Calu3 (cell line): ENCODE measurements around the gene RIPPLY1. TPM values are rescaled to one million over a fixed set of nuclear protein-coding genes. Genes with fewer than 3 reads are reported as not detected.
A peak's percentile ranks its signal among the peaks of the same experiment; 100 is the strongest.

Source experiments
- BruUV-seq: library from RNA; stranded (reverse); fragments of 400-500 nt; replicated peaks from 2 replicates; lab custom pipeline; 2021; lab: Mats Ljungman, UMichigan
- CTCF ChIA-PET: fragments of 300-600 bp; sonication (Branson Sonifier 250); formaldehyde crosslinking; loops from one replicate; lab custom pipeline; 2022; ENCODE audit warnings: antibody characterized with exemption; lab: Charles Lee
- DNase-seq: peaks from one replicate; pipeline ENCODE4 v3.0.0; 2022
- H3K27ac Mint-ChIP-seq: one replicate; pipeline ENCODE4 v1.8.0; 2022; ENCODE audit warnings: mixed read lengths; ENCODE audit not compliant: unreplicated experiment
- H3K27me3 Mint-ChIP-seq: one replicate; pipeline ENCODE4 v1.8.0; 2022; ENCODE audit warnings: mixed read lengths; ENCODE audit not compliant: unreplicated experiment
- H3K36me3 Mint-ChIP-seq: one replicate; pipeline ENCODE4 v1.8.0; 2022; ENCODE audit warnings: mild to moderate bottlenecking, moderate library complexity, mixed read lengths; ENCODE audit not compliant: insufficient read depth, unreplicated experiment
- H3K4me1 Mint-ChIP-seq: one replicate; pipeline ENCODE4 v1.8.0; 2022; ENCODE audit warnings: mild to moderate bottlenecking, low read depth, mixed read lengths; ENCODE audit not compliant: unreplicated experiment
- H3K4me3 Mint-ChIP-seq: one replicate; pipeline ENCODE4 v1.8.0; 2022; ENCODE audit warnings: mild to moderate bottlenecking, low read depth, moderate library complexity, mixed read lengths; ENCODE audit not compliant: unreplicated experiment
- H3K9me3 Mint-ChIP-seq: one replicate; pipeline ENCODE4 v1.8.0; 2022; ENCODE audit warnings: low read depth, mixed read lengths; ENCODE audit not compliant: unreplicated experiment
- intact Hi-C: fragments of 100-400 bp; cut with micrococcal nuclease; formaldehyde crosslinking; loops from one replicate; pipeline ENCODE4 v1.10.0; 2022; ENCODE audit not compliant: unreplicated experiment
- total RNA-seq: library from RNA; stranded (reverse); gene quantifications from 2 replicates; pipeline ENCODE4 v1.2.3, GENCODE V29; 2022
- TF ChIP-seq, protein P1 (sequence below): fragments of 200-600 bp; IDR thresholded peaks from one replicate; pipeline ENCODE4 v1.8.0; 2022; ENCODE audit warnings: antibody characterized with exemption; ENCODE audit not compliant: unreplicated experiment

Gene RIPPLY1
- total RNA-seq, 1 experiment from 2014 or later: 0.31 TPM

DNA sequence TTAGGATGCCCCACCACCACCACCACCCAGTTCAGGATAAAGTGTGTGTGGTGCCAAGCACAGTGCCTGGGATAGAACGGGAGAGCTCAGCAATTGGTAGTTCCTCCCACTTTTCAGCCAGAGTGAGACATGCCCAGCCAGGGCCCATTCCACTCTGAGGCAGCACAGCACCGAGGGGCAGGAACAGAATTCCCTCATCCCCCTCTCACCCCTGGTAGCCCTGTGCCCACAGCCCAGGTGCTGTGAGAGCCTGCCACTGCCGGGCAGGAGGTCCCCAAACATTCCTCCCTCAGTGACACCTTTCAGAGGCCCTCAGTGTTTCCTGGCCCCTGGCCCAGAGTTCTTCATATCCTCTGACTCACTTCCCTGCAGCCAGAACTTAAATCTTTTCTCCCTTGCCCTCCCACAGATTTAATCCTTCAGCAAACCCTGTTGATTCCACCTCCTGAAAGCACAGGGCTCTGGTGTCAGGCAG, 8.1 kb downstream of the RIPPLY1 start:
- Mint-ChIP-seq H3K27me3 (no peaks in the 10 kb centered on the region), H3K4me1 (peaks cover 52% of the 10 kb centered on the region), H3K9me3 (no peaks in the 10 kb centered on the region), H3K4me3 (no peak overlapping the region), H3K36me3 (peaks cover 4% of the 10 kb centered on the region), H3K27ac (peak overlapping the region; percentile 70)
- TF ChIP-seq, protein P1, sequence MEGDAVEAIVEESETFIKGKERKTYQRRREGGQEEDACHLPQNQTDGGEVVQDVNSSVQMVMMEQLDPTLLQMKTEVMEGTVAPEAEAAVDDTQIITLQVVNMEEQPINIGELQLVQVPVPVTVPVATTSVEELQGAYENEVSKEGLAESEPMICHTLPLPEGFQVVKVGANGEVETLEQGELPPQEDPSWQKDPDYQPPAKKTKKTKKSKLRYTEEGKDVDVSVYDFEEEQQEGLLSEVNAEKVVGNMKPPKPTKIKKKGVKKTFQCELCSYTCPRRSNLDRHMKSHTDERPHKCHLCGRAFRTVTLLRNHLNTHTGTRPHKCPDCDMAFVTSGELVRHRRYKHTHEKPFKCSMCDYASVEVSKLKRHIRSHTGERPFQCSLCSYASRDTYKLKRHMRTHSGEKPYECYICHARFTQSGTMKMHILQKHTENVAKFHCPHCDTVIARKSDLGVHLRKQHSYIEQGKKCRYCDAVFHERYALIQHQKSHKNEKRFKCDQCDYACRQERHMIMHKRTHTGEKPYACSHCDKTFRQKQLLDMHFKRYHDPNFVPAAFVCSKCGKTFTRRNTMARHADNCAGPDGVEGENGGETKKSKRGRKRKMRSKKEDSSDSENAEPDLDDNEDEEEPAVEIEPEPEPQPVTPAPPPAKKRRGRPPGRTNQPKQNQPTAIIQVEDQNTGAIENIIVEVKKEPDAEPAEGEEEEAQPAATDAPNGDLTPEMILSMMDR: no peak
- BruUV-seq: no TSS peak
- DNase-seq: peak; percentile 57
- intact Hi-C loops: loop anchor here (1.0 to 10.0 kb wide), 3 partner anchors 38 to 550 kb away; partner anchors contain the start of gene FRMPD3
- CTCF ChIA-PET: interaction anchor here (0.6 to 1.5 kb wide), 7 partner anchors 19 to 647 kb away, joined by 3 to 39 read pairs (median 3); no protein-coding TSS in a partner anchor

DNA sequence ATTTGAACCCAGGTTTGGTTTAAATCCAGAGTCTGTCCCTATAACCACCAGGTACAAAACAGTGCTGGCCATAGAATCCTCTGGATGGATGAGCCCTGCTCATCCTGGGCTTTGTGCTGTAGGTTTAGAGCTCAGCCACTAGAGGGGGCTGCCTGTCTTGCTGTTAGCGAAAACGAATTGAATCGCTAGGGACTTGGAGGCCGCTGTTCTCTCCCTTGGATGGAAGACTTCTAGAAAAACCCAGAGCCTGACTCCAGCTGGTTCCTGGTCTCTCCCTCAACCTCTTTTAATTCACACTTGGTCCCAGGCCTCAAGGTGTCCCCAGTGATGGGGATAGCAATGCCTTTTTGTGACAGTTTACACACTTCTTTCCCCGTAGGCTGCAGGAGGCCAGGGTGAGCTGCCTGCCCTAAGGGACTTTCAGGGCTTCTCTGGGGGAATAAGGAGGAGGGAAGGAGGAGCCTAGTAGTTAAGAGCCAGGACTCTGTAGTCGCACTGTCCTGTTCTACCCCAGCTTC, 8.7 kb downstream of the RIPPLY1 start:
- TF ChIP-seq, protein P1: peak; percentile 74
- no peak overlapping the region for H3K27ac Mint-ChIP-seq
- DNase-seq: peak; percentile 75
- no peak overlapping the region for H3K4me3 Mint-ChIP-seq
- intact Hi-C loops: loop anchor here (1.0 to 10.0 kb wide), 3 partner anchors 38 to 550 kb away; partner anchors contain the start of gene FRMPD3
- no peaks in the 10 kb centered on the region for H3K9me3 Mint-ChIP-seq
- peaks cover 46% of the 10 kb centered on the region for H3K4me1 Mint-ChIP-seq
- no TSS peak for BruUV-seq
- peaks cover 4% of the 10 kb centered on the region for H3K36me3 Mint-ChIP-seq
- no peaks in the 10 kb centered on the region for H3K27me3 Mint-ChIP-seq
- CTCF ChIA-PET: interaction anchor here (0.7 to 1.5 kb wide), 6 partner anchors 19 to 647 kb away, joined by 3 to 39 read pairs (median 4); no protein-coding TSS in a partner anchor

DNA sequence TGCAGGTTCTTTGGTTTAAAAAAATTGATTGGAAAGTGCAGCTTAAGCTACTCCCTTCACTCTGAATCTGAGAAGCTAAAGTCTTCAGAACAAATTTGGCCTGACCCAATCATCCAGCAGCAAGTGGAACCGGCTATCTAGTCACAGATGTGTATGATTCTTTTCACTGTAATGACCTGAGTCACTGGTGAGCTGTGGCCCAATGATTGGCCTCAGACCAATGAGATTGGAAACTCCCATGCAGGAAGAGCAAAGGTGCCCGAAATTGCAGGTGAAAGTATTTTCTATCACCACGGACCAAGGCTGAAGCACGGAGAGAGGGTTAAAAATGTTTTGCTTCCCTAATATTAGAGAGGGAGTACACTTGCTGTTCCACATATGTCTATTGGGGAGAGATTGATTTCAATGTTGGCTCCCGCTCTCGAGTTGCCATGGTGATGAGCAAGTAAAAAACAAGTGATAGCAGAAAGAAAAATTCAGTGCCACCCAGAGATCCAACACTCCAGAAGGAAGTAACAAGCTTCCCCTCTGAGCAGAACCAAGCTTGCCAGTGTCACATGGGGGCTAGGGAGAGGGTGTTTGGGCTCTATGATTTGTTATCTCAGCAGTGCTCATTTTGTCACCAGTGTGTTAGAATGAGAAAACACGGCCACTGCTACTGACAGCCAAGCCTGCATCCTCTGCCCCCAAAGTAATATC, 11.2 kb downstream of the RIPPLY1 start:
- no TSS peak for BruUV-seq

DNA sequence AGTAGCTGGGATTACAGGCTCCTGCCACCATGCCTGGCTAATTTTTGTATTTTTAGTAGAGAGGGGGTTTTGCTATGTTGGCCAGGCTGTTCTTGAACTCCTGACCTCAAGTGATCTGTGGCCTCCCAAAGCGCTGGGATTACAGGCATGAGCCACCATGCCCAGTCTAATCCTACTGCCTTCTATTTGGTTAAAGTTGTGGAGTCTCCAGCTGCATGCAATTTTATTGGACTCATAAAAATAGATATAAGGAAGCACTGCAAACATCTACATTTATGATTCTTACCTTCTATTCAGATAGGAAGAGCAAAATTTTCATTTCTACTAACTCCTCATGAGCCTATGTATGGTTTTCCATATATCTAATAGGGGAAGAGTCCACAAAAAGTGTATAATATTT, 13.7 kb downstream of the RIPPLY1 start:
- no peaks in the 10 kb centered on the region for H3K9me3 Mint-ChIP-seq
- peaks cover 9% of the 10 kb centered on the region for H3K4me1 Mint-ChIP-seq
- H3K27me3 Mint-ChIP-seq: no peaks in the 10 kb centered on the region
- no peak for DNase-seq
- intact Hi-C loops: no loop called here
- CTCF ChIA-PET: no interaction called here
- BruUV-seq: no TSS peak
- no peak overlapping the region for H3K4me3 Mint-ChIP-seq
- no peaks in the 10 kb centered on the region for H3K36me3 Mint-ChIP-seq
- TF ChIP-seq, protein P1: no peak
- no peak overlapping the region for H3K27ac Mint-ChIP-seq

More for the DNA sequence above, 11.2 kb downstream of the RIPPLY1 start:
- H3K4me3 Mint-ChIP-seq: no peak overlapping the region
- intact Hi-C loops: loop anchor here (10.0 kb wide), 1 partner anchor 553 kb away; the partner anchor contains the start of gene FRMPD3
- no peak overlapping the region for H3K27ac Mint-ChIP-seq
- H3K9me3 Mint-ChIP-seq: no peaks in the 10 kb centered on the region
- TF ChIP-seq, protein P1: no peak
- H3K4me1 Mint-ChIP-seq: peaks cover 31% of the 10 kb centered on the region
- CTCF ChIA-PET: interaction anchor here (1.5 kb wide), 1 partner anchor 8 kb away, joined by 3 read pairs; no protein-coding TSS in a partner anchor
- H3K27me3 Mint-ChIP-seq: no peaks in the 10 kb centered on the region
- H3K36me3 Mint-ChIP-seq: peaks cover 4% of the 10 kb centered on the region
- no peak for DNase-seq
